Measurements from ENCODE around the gene SLC25A21.

DNA sequence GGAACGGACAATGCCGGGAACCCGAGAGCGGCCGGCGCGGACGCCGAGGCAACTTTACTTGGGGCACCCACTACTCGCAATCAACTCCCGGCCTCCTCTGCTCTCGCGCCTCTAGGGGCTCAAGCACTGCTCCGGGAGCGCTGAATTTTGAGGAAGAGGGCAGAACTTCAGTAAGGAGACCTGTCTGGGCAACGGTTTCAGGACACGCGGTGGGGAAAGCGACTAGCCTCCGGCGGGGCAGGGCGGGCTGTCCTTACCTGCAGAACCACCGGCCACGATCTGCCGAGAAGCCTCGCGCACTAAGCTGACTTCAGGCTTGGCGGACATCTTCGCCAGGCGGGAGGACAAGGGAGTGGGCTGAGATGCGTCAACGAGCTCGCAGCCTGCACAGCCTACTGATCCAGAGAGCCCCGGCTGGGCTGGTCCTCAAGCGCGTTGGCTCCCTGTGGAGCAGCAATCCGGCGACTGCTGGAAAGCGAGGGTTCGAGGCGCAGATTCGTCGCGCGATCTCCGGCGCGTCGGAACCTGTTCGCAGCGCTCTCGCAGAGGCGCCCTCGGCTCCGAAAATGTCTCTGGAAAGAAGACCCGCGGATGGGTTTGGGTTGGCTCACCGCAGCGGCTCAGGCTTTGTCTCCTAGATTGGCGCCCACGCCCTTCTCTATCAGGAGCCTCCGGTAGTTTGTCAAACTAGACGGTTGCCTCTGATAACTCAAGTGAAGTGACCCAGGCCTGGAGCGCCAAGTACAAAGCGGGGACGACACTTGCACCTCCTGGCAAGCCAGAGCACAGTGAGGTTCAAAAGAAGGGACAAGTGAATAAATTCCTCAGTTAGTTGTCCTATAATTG lies at the start of gene SLC25A21:
- TF ChIP-seq, protein P1, sequence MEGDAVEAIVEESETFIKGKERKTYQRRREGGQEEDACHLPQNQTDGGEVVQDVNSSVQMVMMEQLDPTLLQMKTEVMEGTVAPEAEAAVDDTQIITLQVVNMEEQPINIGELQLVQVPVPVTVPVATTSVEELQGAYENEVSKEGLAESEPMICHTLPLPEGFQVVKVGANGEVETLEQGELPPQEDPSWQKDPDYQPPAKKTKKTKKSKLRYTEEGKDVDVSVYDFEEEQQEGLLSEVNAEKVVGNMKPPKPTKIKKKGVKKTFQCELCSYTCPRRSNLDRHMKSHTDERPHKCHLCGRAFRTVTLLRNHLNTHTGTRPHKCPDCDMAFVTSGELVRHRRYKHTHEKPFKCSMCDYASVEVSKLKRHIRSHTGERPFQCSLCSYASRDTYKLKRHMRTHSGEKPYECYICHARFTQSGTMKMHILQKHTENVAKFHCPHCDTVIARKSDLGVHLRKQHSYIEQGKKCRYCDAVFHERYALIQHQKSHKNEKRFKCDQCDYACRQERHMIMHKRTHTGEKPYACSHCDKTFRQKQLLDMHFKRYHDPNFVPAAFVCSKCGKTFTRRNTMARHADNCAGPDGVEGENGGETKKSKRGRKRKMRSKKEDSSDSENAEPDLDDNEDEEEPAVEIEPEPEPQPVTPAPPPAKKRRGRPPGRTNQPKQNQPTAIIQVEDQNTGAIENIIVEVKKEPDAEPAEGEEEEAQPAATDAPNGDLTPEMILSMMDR (IDR thresholded peaks at IDR 0.05): no peak
- TF ChIP-seq CEBPB (IDR thresholded peaks at IDR 0.05): peak in 1 of 2 experiments; percentile 42; a peak in 1 of 4 replicates
- TF ChIP-seq POLR2A (IDR thresholded peaks at IDR 0.05; ENCODE audit: low read length): peak; percentile 84
- TF ChIP-seq MYC (IDR thresholded peaks at IDR 0.05; ENCODE audit: borderline replicate concordance, low read length): no peak; the same call in 1 of the 2 replicates
- TF ChIP-seq SMC3 (IDR thresholded peaks at IDR 0.05): peak; percentile 9; the same call in 1 of the 3 replicates
